ENCODE measurements around the gene HMGCR.

The HMGCR gene

GRCh38 chr5:75351139-75351926 is 14.3 kb downstream of the HMGCR start:
- no peak overlapping the region for H3K27ac ChIP-seq (replicated peaks)
- DNase-seq (ENCODE audit: low read depth in 1 of 2, low spot score in 1 of 2): no peak
- no peak for TF ChIP-seq POLR2AphosphoS5 (IDR thresholded peaks at IDR 0.05; ENCODE audit: low read depth)
- H3K4me3 ChIP-seq (replicated peaks; ENCODE audit: insufficient read depth, low read length): no peak overlapping the region
- H3K27me3 ChIP-seq (ENCODE audit: insufficient read depth, poor library complexity, severe bottlenecking): no peaks in the 10 kb centered on the region

DNA sequence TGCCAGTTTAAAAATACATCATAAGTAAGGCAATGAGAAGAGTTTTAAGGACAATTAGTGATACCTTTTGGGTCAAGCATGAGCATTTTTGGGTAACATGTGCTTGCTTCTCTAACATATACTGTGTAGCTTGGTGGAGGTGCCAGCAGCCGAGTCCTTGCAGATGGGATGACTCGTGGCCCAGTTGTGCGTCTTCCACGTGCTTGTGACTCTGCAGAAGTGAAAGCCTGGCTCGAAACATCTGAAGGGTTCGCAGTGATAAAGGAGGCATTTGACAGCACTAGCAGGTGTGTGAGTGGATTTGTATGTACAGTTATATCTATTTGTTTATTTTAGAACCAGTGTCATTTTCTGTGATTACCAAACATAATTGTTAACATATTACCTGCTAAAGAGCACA is 18.2 kb downstream of the HMGCR start:
- no peak overlapping the region for H3K27ac ChIP-seq (replicated peaks)
- DNase-seq (ENCODE audit: low read depth in 1 of 2, low spot score in 1 of 2): no peak
- H3K4me3 ChIP-seq (replicated peaks; ENCODE audit: insufficient read depth, low read length): no peak overlapping the region
- TF ChIP-seq CTCF (IDR thresholded peaks at IDR 0.05; ENCODE audit: insufficient read depth, low read length): no peak
- no peaks in the 10 kb centered on the region for H3K27me3 ChIP-seq (ENCODE audit: insufficient read depth, poor library complexity, severe bottlenecking)

DNA sequence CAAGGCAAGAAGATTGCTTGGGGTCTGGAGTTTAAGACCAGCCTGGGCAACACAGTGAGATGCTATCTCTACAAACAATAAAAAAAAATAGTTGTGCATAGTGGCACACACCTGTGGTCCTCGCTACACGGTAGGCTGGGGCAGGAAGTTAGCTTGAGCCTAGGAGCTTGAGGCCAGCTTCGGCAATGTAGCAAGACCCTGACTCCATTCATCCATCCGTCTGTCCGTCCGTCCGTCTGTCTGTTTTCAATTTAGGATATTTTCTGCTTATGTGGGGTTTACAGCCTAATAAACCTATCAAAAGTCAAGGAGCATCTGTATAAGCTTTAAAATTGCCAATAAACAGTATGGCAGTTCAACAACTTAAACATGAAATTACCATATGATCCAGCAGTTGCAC is 19.7 kb downstream of the HMGCR start:
- no peak overlapping the region for H3K27ac ChIP-seq (replicated peaks)
- no peak for DNase-seq (ENCODE audit: low read depth in 1 of 2, low spot score in 1 of 2)
- TF ChIP-seq, protein P1, sequence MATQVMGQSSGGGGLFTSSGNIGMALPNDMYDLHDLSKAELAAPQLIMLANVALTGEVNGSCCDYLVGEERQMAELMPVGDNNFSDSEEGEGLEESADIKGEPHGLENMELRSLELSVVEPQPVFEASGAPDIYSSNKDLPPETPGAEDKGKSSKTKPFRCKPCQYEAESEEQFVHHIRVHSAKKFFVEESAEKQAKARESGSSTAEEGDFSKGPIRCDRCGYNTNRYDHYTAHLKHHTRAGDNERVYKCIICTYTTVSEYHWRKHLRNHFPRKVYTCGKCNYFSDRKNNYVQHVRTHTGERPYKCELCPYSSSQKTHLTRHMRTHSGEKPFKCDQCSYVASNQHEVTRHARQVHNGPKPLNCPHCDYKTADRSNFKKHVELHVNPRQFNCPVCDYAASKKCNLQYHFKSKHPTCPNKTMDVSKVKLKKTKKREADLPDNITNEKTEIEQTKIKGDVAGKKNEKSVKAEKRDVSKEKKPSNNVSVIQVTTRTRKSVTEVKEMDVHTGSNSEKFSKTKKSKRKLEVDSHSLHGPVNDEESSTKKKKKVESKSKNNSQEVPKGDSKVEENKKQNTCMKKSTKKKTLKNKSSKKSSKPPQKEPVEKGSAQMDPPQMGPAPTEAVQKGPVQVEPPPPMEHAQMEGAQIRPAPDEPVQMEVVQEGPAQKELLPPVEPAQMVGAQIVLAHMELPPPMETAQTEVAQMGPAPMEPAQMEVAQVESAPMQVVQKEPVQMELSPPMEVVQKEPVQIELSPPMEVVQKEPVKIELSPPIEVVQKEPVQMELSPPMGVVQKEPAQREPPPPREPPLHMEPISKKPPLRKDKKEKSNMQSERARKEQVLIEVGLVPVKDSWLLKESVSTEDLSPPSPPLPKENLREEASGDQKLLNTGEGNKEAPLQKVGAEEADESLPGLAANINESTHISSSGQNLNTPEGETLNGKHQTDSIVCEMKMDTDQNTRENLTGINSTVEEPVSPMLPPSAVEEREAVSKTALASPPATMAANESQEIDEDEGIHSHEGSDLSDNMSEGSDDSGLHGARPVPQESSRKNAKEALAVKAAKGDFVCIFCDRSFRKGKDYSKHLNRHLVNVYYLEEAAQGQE (IDR thresholded peaks at IDR 0.05; ENCODE audit: insufficient replicate concordance, low read depth): no peak
- TF ChIP-seq GABPA (IDR thresholded peaks at IDR 0.05; ENCODE audit: low read depth) (no peak), CTCF (IDR thresholded peaks at IDR 0.05; ENCODE audit: insufficient read depth, low read length) (no peak), POLR2AphosphoS5 (IDR thresholded peaks at IDR 0.05; ENCODE audit: low read depth) (no peak), SPI1 (IDR thresholded peaks at IDR 0.05; ENCODE audit: borderline replicate concordance, low read depth) (no peak)

GRCh38 chr5:75358117-75358516 is 21.1 kb downstream of the HMGCR start:
- TF ChIP-seq CTCF (IDR thresholded peaks at IDR 0.05; ENCODE audit: insufficient read depth, low read length) (no peak), POLR2AphosphoS5 (IDR thresholded peaks at IDR 0.05; ENCODE audit: low read depth) (no peak), SPI1 (IDR thresholded peaks at IDR 0.05; ENCODE audit: borderline replicate concordance, low read depth) (no peak), GABPA (IDR thresholded peaks at IDR 0.05; ENCODE audit: low read depth) (no peak)
- TF ChIP-seq, protein P1 (IDR thresholded peaks at IDR 0.05; ENCODE audit: insufficient replicate concordance, low read depth): no peak
- DNase-seq (ENCODE audit: low read depth in 1 of 2, low spot score in 1 of 2): no peak
- Histone ChIP-seq H3K27me3 (ENCODE audit: insufficient read depth, poor library complexity, severe bottlenecking) (no peaks in the 10 kb centered on the region), H3K4me3 (replicated peaks; ENCODE audit: insufficient read depth, low read length) (no peak overlapping the region), H3K27ac (replicated peaks) (no peak overlapping the region)

More for the DNA sequence above, 19.7 kb downstream of the HMGCR start:
- H3K4me3 ChIP-seq (replicated peaks; ENCODE audit: insufficient read depth, low read length): no peak overlapping the region
- no peaks in the 10 kb centered on the region for H3K27me3 ChIP-seq (ENCODE audit: insufficient read depth, poor library complexity, severe bottlenecking)
